Esophagus muscularis mucosa (tissue), 3 donors: ENCODE data around the gene POGLUT2.

Source experiments
- POLR2A ChIP-seq: fragments of 450-650 bp; IDR thresholded peaks from one replicate; pipeline ENCODE4 v1.6.1; 2017; ENCODE audit warnings: antibody characterized with exemption, moderate library complexity, mild to moderate bottlenecking, low read depth
- TF ChIP-seq, protein P1 (sequence below), 3 experiments: fragments of 200-600 bp in 2 of 3; fragments of 450-650 bp in 1 of 3; sonication (generic) in 2 of 3; IDR thresholded peaks; one replicate each; pipeline ENCODE4 v1.5.1; 2017 to 2019; ENCODE audit warnings: antibody characterized with exemption in 3 of 3, mild to moderate bottlenecking in 2 of 3, moderate library complexity in 1 of 3

DNA sequence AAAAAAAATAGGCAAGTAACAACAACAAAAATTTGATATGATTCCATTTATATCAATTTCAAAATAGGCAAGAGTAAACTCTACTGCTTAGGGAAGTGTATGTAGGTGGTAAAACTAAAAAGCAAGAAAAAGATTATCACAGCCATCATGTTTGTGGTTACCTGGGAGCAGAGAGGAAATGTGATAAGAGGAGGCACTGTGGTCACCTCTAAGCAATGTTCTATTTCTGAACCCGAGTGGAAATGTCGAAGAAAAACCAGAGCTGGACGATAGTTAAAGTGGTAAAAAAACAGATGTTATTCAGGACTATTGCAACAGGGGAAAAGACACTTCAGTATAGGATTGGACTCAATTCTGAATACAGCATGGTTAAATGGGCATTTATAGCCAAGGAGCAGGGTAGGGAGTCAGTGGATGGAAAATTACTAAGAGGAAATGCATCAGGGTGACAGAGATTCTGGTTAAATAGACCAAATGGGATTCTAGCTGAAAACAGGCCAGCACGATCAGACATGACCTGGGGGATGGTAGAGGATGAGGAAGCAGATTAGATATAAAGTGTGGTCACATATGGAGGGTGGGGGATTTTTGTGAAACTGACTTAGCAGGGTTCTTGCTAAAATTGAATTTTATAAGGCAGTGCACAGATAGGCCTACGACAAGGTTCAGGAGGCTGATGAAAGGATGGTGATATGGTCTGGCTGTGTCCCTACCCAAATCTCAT is 19.2 kb downstream of the POGLUT2 start:
- no peak for TF ChIP-seq POLR2A
- TF ChIP-seq, protein P1, sequence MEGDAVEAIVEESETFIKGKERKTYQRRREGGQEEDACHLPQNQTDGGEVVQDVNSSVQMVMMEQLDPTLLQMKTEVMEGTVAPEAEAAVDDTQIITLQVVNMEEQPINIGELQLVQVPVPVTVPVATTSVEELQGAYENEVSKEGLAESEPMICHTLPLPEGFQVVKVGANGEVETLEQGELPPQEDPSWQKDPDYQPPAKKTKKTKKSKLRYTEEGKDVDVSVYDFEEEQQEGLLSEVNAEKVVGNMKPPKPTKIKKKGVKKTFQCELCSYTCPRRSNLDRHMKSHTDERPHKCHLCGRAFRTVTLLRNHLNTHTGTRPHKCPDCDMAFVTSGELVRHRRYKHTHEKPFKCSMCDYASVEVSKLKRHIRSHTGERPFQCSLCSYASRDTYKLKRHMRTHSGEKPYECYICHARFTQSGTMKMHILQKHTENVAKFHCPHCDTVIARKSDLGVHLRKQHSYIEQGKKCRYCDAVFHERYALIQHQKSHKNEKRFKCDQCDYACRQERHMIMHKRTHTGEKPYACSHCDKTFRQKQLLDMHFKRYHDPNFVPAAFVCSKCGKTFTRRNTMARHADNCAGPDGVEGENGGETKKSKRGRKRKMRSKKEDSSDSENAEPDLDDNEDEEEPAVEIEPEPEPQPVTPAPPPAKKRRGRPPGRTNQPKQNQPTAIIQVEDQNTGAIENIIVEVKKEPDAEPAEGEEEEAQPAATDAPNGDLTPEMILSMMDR (IDR thresholded peaks at IDR 0.05): no peak
